Hepatocyte (in vitro differentiated cells): ENCODE measurements around the gene TTC34.

Experiments
- EZH2 ChIP-seq: fragments of 200-600 bp; sonication (generic); IDR thresholded peaks from 2 replicates; pipeline ENCODE4 v1.6.1; 2016; ENCODE audit warnings: antibody characterized with exemption, mild to moderate bottlenecking, borderline replicate concordance
- EZH2phosphoT487 ChIP-seq: fragments of 200-600 bp; sonication (generic); IDR thresholded peaks from one replicate; pipeline ENCODE4 v1.6.1; 2018; ENCODE audit warnings: antibody characterized with exemption, mild to moderate bottlenecking, low read depth, moderate library complexity; ENCODE audit not compliant: unreplicated experiment, severe bottlenecking
- TF ChIP-seq, protein P1 (sequence below): fragments of 200-600 bp; sonication (generic); IDR thresholded peaks from 2 replicates; pipeline ENCODE4 v1.5.1; 2016; ENCODE audit warnings: antibody characterized with exemption, mild to moderate bottlenecking; ENCODE audit not compliant: poor library complexity

DNA sequence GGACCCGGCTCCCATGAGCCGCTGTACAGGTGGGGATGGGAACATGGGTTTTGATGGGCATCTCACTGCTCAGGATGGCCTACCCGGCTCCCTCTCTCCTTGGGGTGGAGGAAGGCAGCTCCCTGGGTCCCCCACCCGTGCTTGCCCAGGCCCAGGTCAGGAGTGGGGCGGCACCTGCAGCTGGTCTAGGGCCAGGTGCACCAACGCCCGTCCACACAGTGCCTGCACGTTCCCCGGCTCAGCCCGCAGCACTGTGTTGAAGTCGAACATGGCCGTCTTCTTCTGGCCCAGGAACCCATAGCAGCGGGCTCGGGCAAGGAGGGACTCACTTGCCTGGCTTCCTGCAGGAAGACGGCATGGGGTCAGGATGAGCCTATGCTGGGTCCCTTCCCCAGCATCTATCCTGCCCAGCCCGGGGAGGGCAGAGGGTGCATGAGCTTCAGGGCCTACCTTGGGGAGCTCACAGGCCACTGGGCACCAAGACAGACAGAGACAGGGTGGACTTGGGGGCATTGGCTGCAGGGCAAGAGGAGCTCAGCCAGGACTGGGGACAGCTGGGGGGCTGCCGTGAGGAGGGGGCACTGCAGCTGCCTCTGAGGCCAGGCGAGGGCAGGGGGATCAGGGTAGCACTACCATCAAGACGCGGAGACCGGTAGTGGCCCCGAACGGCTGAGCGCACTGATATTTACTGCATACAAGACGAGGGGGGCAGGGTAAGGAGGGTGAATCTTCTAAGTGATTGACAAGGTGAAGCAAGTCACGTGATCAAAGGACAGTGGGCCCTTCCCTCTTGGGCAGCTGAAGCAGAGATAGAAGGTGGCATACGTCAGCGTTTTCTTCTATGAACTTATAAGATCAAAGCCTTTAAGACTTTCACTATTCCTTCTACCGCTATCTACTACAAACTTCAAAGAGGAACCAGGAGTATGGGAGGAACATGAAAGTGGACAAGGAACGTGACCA is 17.8 kb downstream of the TTC34 start:
- TF ChIP-seq, protein P1, sequence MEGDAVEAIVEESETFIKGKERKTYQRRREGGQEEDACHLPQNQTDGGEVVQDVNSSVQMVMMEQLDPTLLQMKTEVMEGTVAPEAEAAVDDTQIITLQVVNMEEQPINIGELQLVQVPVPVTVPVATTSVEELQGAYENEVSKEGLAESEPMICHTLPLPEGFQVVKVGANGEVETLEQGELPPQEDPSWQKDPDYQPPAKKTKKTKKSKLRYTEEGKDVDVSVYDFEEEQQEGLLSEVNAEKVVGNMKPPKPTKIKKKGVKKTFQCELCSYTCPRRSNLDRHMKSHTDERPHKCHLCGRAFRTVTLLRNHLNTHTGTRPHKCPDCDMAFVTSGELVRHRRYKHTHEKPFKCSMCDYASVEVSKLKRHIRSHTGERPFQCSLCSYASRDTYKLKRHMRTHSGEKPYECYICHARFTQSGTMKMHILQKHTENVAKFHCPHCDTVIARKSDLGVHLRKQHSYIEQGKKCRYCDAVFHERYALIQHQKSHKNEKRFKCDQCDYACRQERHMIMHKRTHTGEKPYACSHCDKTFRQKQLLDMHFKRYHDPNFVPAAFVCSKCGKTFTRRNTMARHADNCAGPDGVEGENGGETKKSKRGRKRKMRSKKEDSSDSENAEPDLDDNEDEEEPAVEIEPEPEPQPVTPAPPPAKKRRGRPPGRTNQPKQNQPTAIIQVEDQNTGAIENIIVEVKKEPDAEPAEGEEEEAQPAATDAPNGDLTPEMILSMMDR: no peak
- no peak for TF ChIP-seq EZH2
- no peak for TF ChIP-seq EZH2phosphoT487
